HEK293 (cell line): ENCODE data around the gene EMD.

Experiments used
- CTCF ChIP-seq: fragments of 450-650 bp; formaldehyde crosslinking; IDR thresholded peaks from 2 replicates; pipeline ENCODE4 v1.5.1; 2016; ENCODE audit warnings: missing biosample characterization, missing genetic modification characterization
- PRDM2 ChIP-seq: fragments of 450-650 bp; formaldehyde crosslinking; IDR thresholded peaks from 2 replicates; pipeline ENCODE4 v1.5.1; 2016; ENCODE audit warnings: missing biosample characterization, missing genetic modification characterization, borderline replicate concordance
- TSHZ1 ChIP-seq: fragments of 450-650 bp; formaldehyde crosslinking; IDR thresholded peaks from 2 replicates; pipeline ENCODE4 v1.5.1; 2016; ENCODE audit warnings: missing biosample characterization, missing genetic modification characterization, borderline replicate concordance
- ZNF24 ChIP-seq: fragments of 450-650 bp; formaldehyde crosslinking; IDR thresholded peaks from 2 replicates; pipeline ENCODE4 v1.5.1; 2016; ENCODE audit warnings: missing biosample characterization, missing genetic modification characterization

- TF ChIP-seq CTCF (tag by site-specific recombination) (no peak), TSHZ1 (tag by site-specific recombination) (no peak), ZNF24 (tag by site-specific recombination) (no peak), PRDM2 (no peak)
Observed at GRCh38 chrX:154419688-154420401, 40.8 kb downstream of the EMD start.
